K562 (cell line): Measurements from ENCODE around the gene PTTG1IP. TPM values are rescaled to one million over a fixed set of nuclear protein-coding genes. Genes with fewer than 3 reads are reported as not detected.

Source experiments
- ADNP ChIP-seq: fragments of 200-800 bp; sonication (Bioruptor generic); IDR thresholded peaks from 2 replicates; pipeline ENCODE4 v1.6.1; 2016; ENCODE audit warnings: missing genetic modification characterization, missing compliant biosample characterization
- ATF7 ChIP-seq: fragments of 450-650 bp; IDR thresholded peaks from 2 replicates; pipeline ENCODE4 v1.7.1; 2014; ENCODE audit warnings: mild to moderate bottlenecking, moderate library complexity
- BACH1 ChIP-seq: fragments of 200-800 bp; sonication (Bioruptor generic); IDR thresholded peaks from 2 replicates; pipeline ENCODE4 v1.6.1; 2016; ENCODE audit warnings: missing genetic modification characterization, missing compliant biosample characterization
- DPF2 ChIP-seq: fragments of 450-650 bp; IDR thresholded peaks from 2 replicates; pipeline ENCODE4 v1.6.1; 2016
- E2F3 ChIP-seq: fragments of 250-450 bp; sonication (Bioruptor Pico); IDR thresholded peaks from 2 replicates; pipeline ENCODE4 v1.4.0; 2020; ENCODE audit warnings: mild to moderate bottlenecking
- HMG20A ChIP-seq: fragments of 450-650 bp; formaldehyde crosslinking; conservative IDR thresholded peaks from 2 replicates; pipeline ENCODE4 v1.4.0; 2020; ENCODE audit warnings: mild to moderate bottlenecking, mixed read lengths
- MAFG ChIP-seq: fragments of 450-650 bp; conservative IDR thresholded peaks from 2 replicates; pipeline ENCODE4 v1.6.1; 2016; ENCODE audit warnings: missing genetic modification characterization, missing compliant biosample characterization
- NEUROD1 ChIP-seq: fragments of 150-350 bp; IDR thresholded peaks from 2 replicates; pipeline ENCODE4 v1.6.1; 2014; ENCODE audit warnings: borderline replicate concordance, low read length, low read depth; ENCODE audit not compliant: partially characterized antibody
- NFE2 ChIP-seq: IDR thresholded peaks from 2 replicates; pipeline ENCODE4 v1.6.1; 2014; ENCODE audit warnings: antibody characterized with exemption, low read depth
- NR2C2 ChIP-seq, 2 experiments: fragments of 200-800 bp in 1 of 2; sonication (Bioruptor generic) in 1 of 2; sonication (generic) in 1 of 2; formaldehyde crosslinking in 1 of 2; IDR thresholded peaks; 2 replicates each; pipeline versions ENCODE4 v1.6.1 to v1.8.0; 2016 to 2022; ENCODE audit warnings: mild to moderate bottlenecking in 1 of 2, missing compliant biosample characterization in 1 of 2, missing genetic modification characterization in 1 of 2, missing genetic modification reagents in 1 of 2
- RAD51 ChIP-seq: fragments of 450-650 bp; IDR thresholded peaks from 2 replicates; pipeline ENCODE4 v1.7.1; 2016; ENCODE audit warnings: low read depth, mild to moderate bottlenecking, borderline replicate concordance
- TOE1 ChIP-seq, 2 experiments: fragments of 450-650 bp in 1 of 2; sonication (generic) in 1 of 2; formaldehyde crosslinking in 1 of 2; IDR thresholded peaks; 2 replicates each; pipeline versions ENCODE4 v1.7.1 to v1.8.0; 2016 to 2022; ENCODE audit warnings: borderline replicate concordance in 2 of 2, mild to moderate bottlenecking in 2 of 2, antibody characterized with exemption in 1 of 2, inconsistent platforms in 1 of 2, low read depth in 1 of 2, missing genetic modification reagents in 1 of 2, moderate library complexity in 1 of 2
- ZNF143 ChIP-seq: sonication (generic); formaldehyde crosslinking; IDR thresholded peaks from 2 replicates; pipeline ENCODE4 v1.9.0; 2022; ENCODE audit warnings: mild to moderate bottlenecking, missing genetic modification reagents
- ZNF347 ChIP-seq: fragments of 450-650 bp; formaldehyde crosslinking; IDR thresholded peaks from 2 replicates; pipeline ENCODE4 v1.4.0; 2020; ENCODE audit warnings: low read depth, mild to moderate bottlenecking, moderate library complexity
- polyA plus RNA-seq, 8 experiments: library from polyadenylated mRNA; depleted of rRNA in 4 of 8; stranded (reverse) in 5 of 8; unstranded in 3 of 8; fragments of >200 nt; fragmentation: Nextera tagmentation in 2 of 8; fragmentation: Illumina TruSeq in 1 of 8; extraction: Ambion mirVana in 2 of 8; extraction: Trizol in 1 of 8; gene quantifications; 2 replicates each; pipeline versions ENCODE4 v1.2.1 to v1.2.3, GENCODE V29; 2011 to 2014; ENCODE audit warnings: inconsistent platforms in 1 of 8, missing spikeins in 1 of 8
- total RNA-seq, 7 experiments: library from RNA; depleted of rRNA in 6 of 7; stranded (reverse); fragments of >200 nt in 6 of 7; fragmentation: Illumina TruSeq in 2 of 7; extraction: Trizol in 2 of 7; gene quantifications; 2 replicates each; pipeline versions ENCODE4 v1.2.1 to v1.2.3, GENCODE V29; 2011 to 2021; ENCODE audit warnings: low replicate concordance in 1 of 7
- TF ChIP-seq, protein P1 (sequence below), 2 experiments: IDR thresholded peaks in 1 of 2; conservative IDR thresholded peaks in 1 of 2; 2 replicates each; pipeline ENCODE4 v1.6.1; 2016; ENCODE audit warnings: low read depth in 2 of 2, mild to moderate bottlenecking in 1 of 2, missing compliant biosample characterization in 1 of 2, missing genetic modification characterization in 1 of 2, moderate library complexity in 1 of 2
- TF ChIP-seq, protein P2 (sequence below): sonication (generic); formaldehyde crosslinking; IDR thresholded peaks from 2 replicates; pipeline ENCODE4 v1.5.0; 2020; ENCODE audit warnings: missing genetic modification reagents
- TF ChIP-seq, protein P3 (sequence below): fragments of 450-650 bp; formaldehyde crosslinking; IDR thresholded peaks from 2 replicates; pipeline ENCODE4 v1.4.0; 2020; ENCODE audit warnings: mild to moderate bottlenecking, mixed read lengths
- TF ChIP-seq, protein P4 (sequence below): fragments of 450-650 bp; IDR thresholded peaks from 2 replicates; pipeline ENCODE4 v1.6.1; 2018; ENCODE audit not compliant: partially characterized antibody

The PTTG1IP gene
- total and polyA plus RNA-seq, 9 of the 15 experiments (the other 6 are each of a cell fraction or from before 2014, with no cell fraction given), result 5.0 to 99.3 (median 82.4) TPM

DNA sequence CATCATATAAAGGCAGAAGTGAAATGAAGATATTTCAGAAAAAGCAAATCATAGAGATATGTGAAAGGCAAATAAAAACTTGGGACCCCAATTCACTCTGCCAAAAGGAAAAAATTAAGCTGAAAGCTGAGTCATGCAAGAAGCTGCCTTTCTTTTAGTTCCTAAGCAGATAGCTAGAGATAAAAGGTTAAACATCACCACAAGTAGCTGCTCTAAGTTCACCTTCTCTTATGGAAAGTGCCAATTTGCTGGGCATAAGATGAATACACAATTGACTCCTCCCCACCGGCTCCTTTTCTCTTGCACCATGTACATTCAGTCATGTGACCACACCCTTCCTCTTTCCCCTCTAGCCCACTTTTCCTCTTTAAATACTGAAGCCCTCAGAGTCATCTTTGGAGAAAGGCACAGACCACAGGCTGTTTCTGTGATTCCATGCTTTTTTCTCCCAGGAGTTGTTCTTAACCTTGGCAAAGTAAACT, 50.3 kb downstream of the PTTG1IP start (continued):
- TF ChIP-seq, protein P1, sequence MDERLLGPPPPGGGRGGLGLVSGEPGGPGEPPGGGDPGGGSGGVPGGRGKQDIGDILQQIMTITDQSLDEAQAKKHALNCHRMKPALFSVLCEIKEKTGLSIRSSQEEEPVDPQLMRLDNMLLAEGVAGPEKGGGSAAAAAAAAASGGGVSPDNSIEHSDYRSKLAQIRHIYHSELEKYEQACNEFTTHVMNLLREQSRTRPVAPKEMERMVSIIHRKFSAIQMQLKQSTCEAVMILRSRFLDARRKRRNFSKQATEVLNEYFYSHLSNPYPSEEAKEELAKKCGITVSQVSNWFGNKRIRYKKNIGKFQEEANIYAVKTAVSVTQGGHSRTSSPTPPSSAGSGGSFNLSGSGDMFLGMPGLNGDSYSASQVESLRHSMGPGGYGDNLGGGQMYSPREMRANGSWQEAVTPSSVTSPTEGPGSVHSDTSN (CRISPR knock-in tag; IDR thresholded peaks at IDR 0.05; ENCODE audit: low read depth), result no peak
- TF ChIP-seq, protein P1 (tag; conservative IDR thresholded peaks at IDR 0.05; ENCODE audit: low read depth), result no peak
- TF ChIP-seq RAD51 (peak; percentile 56; the same call in 1 of the 2 replicates), MAFG (tag) (peak; percentile 77), NEUROD1 (no peak), NR2C2 (CRISPR knock-in tag; IDR thresholded peaks at IDR 0.05) (no peak), NR2C2 (tag; IDR thresholded peaks at IDR 0.05) (peak; percentile 28; the same call in 1 of the 2 replicates), NFE2 (peak; percentile 48; the same call in 1 of the 2 replicates), HMG20A (no peak), E2F3 (CRISPR knock-in tag) (no peak), TOE1 (IDR thresholded peaks at IDR 0.05; ENCODE audit: borderline replicate concordance) (peak; percentile 45; the same call in 1 of the 2 replicates), TOE1 (CRISPR knock-in tag; IDR thresholded peaks at IDR 0.05; ENCODE audit: borderline replicate concordance, low read depth) (no peak), ATF7 (0 out of 2 replicates have a peak, but pooled peaks have one; percentile 2), ZNF347 (no peak), DPF2 (no peak), BACH1 (tag) (no peak), ADNP (0 out of 2 replicates have a peak, but pooled peaks have one; percentile 12), ZNF143 (no peak)
- TF ChIP-seq, protein P2, sequence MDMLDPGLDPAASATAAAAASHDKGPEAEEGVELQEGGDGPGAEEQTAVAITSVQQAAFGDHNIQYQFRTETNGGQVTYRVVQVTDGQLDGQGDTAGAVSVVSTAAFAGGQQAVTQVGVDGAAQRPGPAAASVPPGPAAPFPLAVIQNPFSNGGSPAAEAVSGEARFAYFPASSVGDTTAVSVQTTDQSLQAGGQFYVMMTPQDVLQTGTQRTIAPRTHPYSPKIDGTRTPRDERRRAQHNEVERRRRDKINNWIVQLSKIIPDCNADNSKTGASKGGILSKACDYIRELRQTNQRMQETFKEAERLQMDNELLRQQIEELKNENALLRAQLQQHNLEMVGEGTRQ, result peak; percentile 31; the same call in 1 of the 2 replicates
- TF ChIP-seq, protein P3, sequence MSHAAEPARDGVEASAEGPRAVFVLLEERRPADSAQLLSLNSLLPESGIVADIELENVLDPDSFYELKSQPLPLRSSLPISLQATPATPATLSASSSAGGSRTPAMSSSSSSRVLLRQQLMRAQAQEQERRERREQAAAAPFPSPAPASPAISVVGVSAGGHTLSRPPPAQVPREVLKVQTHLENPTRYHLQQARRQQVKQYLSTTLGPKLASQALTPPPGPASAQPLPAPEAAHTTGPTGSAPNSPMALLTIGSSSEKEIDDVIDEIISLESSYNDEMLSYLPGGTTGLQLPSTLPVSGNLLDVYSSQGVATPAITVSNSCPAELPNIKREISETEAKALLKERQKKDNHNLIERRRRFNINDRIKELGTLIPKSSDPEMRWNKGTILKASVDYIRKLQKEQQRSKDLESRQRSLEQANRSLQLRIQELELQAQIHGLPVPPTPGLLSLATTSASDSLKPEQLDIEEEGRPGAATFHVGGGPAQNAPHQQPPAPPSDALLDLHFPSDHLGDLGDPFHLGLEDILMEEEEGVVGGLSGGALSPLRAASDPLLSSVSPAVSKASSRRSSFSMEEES (CRISPR knock-in tag), result peak; percentile 92
- TF ChIP-seq, protein P4, sequence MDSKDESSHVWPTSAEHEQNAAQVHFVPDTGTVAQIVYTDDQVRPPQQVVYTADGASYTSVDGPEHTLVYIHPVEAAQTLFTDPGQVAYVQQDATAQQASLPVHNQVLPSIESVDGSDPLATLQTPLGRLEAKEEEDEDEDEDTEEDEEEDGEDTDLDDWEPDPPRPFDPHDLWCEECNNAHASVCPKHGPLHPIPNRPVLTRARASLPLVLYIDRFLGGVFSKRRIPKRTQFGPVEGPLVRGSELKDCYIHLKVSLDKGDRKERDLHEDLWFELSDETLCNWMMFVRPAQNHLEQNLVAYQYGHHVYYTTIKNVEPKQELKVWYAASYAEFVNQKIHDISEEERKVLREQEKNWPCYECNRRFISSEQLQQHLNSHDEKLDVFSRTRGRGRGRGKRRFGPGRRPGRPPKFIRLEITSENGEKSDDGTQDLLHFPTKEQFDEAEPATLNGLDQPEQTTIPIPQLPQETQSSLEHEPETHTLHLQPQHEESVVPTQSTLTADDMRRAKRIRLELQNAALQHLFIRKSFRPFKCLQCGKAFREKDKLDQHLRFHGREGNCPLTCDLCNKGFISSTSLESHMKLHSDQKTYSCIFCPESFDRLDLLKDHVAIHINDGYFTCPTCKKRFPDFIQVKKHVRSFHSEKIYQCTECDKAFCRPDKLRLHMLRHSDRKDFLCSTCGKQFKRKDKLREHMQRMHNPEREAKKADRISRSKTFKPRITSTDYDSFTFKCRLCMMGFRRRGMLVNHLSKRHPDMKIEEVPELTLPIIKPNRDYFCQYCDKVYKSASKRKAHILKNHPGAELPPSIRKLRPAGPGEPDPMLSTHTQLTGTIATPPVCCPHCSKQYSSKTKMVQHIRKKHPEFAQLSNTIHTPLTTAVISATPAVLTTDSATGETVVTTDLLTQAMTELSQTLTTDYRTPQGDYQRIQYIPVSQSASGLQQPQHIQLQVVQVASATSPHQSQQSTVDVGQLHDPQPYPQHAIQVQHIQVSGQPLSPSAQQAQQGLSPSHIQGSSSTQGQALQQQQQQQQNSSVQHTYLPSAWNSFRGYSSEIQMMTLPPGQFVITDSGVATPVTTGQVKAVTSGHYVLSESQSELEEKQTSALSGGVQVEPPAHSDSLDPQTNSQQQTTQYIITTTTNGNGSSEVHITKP, result no peak
